Posterior cingulate gyrus (tissue), 11 donors: ENCODE data around the gene QRICH1.

Source experiments
- DNase-seq, 10 donors: peaks; one replicate each; pipeline versions ENCODE4 v3.0.0 to v3.0.0-alpha.2; 2020 to 2021; ENCODE audit warnings: mixed read lengths in 3 of 10
- intact Hi-C: fragments of 100-400 bp; cut with DNase I; formaldehyde crosslinking; loops from one replicate; pipeline ENCODE4 v1.15.1; 2023

Gene QRICH1

GRCh38 chr3:49093853-49094767 is at the start of gene QRICH1:
QRICH1 (minus strand) TSS chr3:49094071; CDS start chr3:49077017, 17,054 bp downstream.
- intact Hi-C loops: loop anchor here (2.0 to 10.0 kb wide), 2 partner anchors 39 to 69 kb away; partner anchors contain the start of genes IMPDH2, LAMB2 and NDUFAF3
- peak; percentile 92 to 99 (median 96) for DNase-seq

GRCh38 chr3:49140080-49140479 is 46.2 kb upstream of the QRICH1 start:
- peak in 1 of 10 donors; percentile 34 for DNase-seq
- intact Hi-C loops: no loop called here

- peak in 1 of 10 donors; percentile 62 for DNase-seq
- intact Hi-C loops: no loop called here
Measured at GRCh38 chr3:49135499-49135898, 41.6 kb upstream of the QRICH1 start.

- intact Hi-C loops: no loop called here
Measured at GRCh38 chr3:49134471-49135265, 40.8 kb upstream of the QRICH1 start.

GRCh38 chr3:49133226-49133951 is 39.5 kb upstream of the QRICH1 start:
- intact Hi-C loops: loop anchor here (2.0 kb wide), 1 partner anchor 39 kb away; the partner anchor contains the start of gene QRICH1
- DNase-seq: peak; percentile 71 to 97 (median 78)

More at GRCh38 chr3:49134471-49135265, 40.8 kb upstream of the QRICH1 start:
- DNase-seq: peak in 1 of 10 donors; percentile 54

GRCh38 chr3:49132437-49133225 is 38.8 kb upstream of the QRICH1 start, which contains the start of gene LAMB2:
LAMB2 (minus strand) TSS chr3:49133050; CDS start chr3:49132867, 183 bp downstream.
- peak; percentile 60 to 94 (median 72) for DNase-seq
- intact Hi-C loops: loop anchor here (2.0 kb wide), 1 partner anchor 38 kb away; the partner anchor contains the start of gene QRICH1

- no peak for DNase-seq
- intact Hi-C loops: loop anchor here (2.0 kb wide), 1 partner anchor 37 kb away; the partner anchor contains the start of gene QRICH1
Measured at GRCh38 chr3:49132073-49132436, 38.2 kb upstream of the QRICH1 start.

GRCh38 chr3:49131576-49131975 is 37.7 kb upstream of the QRICH1 start:
- intact Hi-C loops: no loop called here

GRCh38 chr3:49131040-49131439 is 37.2 kb upstream of the QRICH1 start:
- intact Hi-C loops: no loop called here
- DNase-seq: no peak

More at GRCh38 chr3:49131576-49131975, 37.7 kb upstream of the QRICH1 start:
- DNase-seq: no peak

- DNase-seq: peak in 8 of 10 donors; percentile 34 to 94 (median 67)
- intact Hi-C loops: loop anchor here (10.0 kb wide), 1 partner anchor 300 kb away; the partner anchor contains the start of genes AMT and NICN1
Measured at GRCh38 chr3:49124991-49125670, 31.3 kb upstream of the QRICH1 start.

GRCh38 chr3:49124203-49124602 is 30.3 kb upstream of the QRICH1 start:
- no peak for DNase-seq
- intact Hi-C loops: loop anchor here (10.0 kb wide), 1 partner anchor 301 kb away; the partner anchor contains the start of genes AMT and NICN1

- intact Hi-C loops: loop anchor here (10.0 kb wide), 1 partner anchor 301 kb away; the partner anchor contains the start of genes AMT and NICN1
- no peak for DNase-seq
Measured at GRCh38 chr3:49123687-49124086, 29.8 kb upstream of the QRICH1 start.

- intact Hi-C loops: loop anchor here (10.0 kb wide), 1 partner anchor 302 kb away; the partner anchor contains the start of genes AMT and NICN1
- DNase-seq: no peak
Measured at GRCh38 chr3:49122886-49123545, 29.1 kb upstream of the QRICH1 start.

GRCh38 chr3:49122451-49122850 is 28.6 kb upstream of the QRICH1 start:
- intact Hi-C loops: loop anchor here (10.0 kb wide), 1 partner anchor 302 kb away; the partner anchor contains the start of genes AMT and NICN1

GRCh38 chr3:49122022-49122421 is 28.2 kb upstream of the QRICH1 start:
- DNase-seq: peak in 1 of 10 donors; percentile 62
- intact Hi-C loops: loop anchor here (10.0 kb wide), 1 partner anchor 303 kb away; the partner anchor contains the start of genes AMT and NICN1

More at GRCh38 chr3:49122451-49122850, 28.6 kb upstream of the QRICH1 start:
- DNase-seq: no peak

GRCh38 chr3:49121132-49121736 is 27.4 kb upstream of the QRICH1 start:
- intact Hi-C loops: loop anchor here (10.0 kb wide), 1 partner anchor 304 kb away; the partner anchor contains the start of genes AMT and NICN1
- no peak for DNase-seq
